SU-DHL-6 (cell line): Measurements from ENCODE around the gene SPSB2.

Source experiments
- EZH2phosphoT487 ChIP-seq: fragments of 200-600 bp; sonication (generic), shearing (Covaris generic); conservative IDR thresholded peaks from 2 replicates; pipeline ENCODE4 v1.6.1; 2018; ENCODE audit warnings: mild to moderate bottlenecking, antibody characterized with exemption, low read length, moderate library complexity, mixed read lengths
- TF ChIP-seq, protein P1 (sequence below): fragments of 200-600 bp; sonication (generic); IDR thresholded peaks from one replicate; pipeline ENCODE4 v1.5.1; 2017; ENCODE audit warnings: antibody characterized with exemption, mild to moderate bottlenecking, low read length, moderate library complexity; ENCODE audit not compliant: insufficient read depth, poor library complexity, severe bottlenecking

DNA sequence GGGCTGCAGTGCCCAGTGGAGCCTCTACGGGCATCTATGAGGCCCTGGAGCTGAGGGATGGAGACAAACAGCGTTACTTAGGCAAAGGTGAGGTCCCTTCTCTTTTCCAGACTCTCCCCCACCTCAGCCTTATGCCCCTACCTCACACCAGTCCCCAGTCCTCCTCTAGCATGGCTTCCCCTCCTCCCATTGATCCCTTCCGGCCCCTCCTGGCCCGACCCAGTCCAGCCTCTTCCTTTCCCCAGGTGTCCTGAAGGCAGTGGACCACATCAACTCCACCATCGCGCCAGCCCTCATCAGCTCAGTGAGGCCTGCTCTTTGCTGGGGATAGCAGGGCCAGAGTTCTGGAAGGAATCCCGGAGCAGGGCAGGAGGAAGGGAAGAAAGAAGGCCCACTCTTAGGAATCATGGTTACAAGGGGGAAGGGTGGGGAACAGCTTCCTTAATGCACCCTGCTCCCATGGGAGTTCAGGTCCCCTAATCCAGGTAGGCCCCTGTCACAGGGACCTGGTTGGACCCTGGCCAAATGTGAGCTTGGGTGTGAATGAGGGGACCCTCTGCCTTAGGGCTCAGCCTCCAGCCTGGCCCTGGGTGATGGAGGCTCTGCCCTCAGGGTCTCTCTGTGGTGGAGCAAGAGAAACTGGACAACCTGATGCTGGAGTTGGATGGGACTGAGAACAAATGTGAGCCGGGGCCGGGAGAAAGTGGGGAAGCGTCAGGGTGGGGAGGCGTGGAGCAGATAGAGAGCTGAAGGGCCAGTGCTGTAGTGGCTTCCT lies 43.5 kb upstream of the SPSB2 start:
- TF ChIP-seq EZH2phosphoT487: no peak
- TF ChIP-seq, protein P1, sequence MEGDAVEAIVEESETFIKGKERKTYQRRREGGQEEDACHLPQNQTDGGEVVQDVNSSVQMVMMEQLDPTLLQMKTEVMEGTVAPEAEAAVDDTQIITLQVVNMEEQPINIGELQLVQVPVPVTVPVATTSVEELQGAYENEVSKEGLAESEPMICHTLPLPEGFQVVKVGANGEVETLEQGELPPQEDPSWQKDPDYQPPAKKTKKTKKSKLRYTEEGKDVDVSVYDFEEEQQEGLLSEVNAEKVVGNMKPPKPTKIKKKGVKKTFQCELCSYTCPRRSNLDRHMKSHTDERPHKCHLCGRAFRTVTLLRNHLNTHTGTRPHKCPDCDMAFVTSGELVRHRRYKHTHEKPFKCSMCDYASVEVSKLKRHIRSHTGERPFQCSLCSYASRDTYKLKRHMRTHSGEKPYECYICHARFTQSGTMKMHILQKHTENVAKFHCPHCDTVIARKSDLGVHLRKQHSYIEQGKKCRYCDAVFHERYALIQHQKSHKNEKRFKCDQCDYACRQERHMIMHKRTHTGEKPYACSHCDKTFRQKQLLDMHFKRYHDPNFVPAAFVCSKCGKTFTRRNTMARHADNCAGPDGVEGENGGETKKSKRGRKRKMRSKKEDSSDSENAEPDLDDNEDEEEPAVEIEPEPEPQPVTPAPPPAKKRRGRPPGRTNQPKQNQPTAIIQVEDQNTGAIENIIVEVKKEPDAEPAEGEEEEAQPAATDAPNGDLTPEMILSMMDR: no peak
